T follicular helper cell (primary cell): ENCODE data around the gene STRIT1.
"Not testable (repeated sequence)": the region's sequence is repeated elsewhere in the genome, so short reads cannot be mapped to it uniquely, and the experiment has no call there.

Source experiments
- DNase-seq: peaks from one replicate; pipeline ENCODE4 v3.0.0-alpha.2; 2020; ENCODE audit warnings: low read depth

STRIT1 gene

GRCh38 chr3:155313300-155313699, 19.8 kb upstream of the STRIT1 start:
- DNase-seq: no peak

- DNase-seq: no peak
These were observed 19.3 kb upstream of the STRIT1 start for GRCh38 chr3:155312781-155313180.

GRCh38 chr3:155309581-155309980, 16.1 kb upstream of the STRIT1 start:
- no peak for DNase-seq

GRCh38 chr3:155308831-155309230, 15.3 kb upstream of the STRIT1 start:
- no peak for DNase-seq

GRCh38 chr3:155307183-155307582, 13.7 kb upstream of the STRIT1 start:
- no peak for DNase-seq

GRCh38 chr3:155304394-155304793, 10.9 kb upstream of the STRIT1 start:
- DNase-seq: no peak

- no peak for DNase-seq
These were observed 10.1 kb upstream of the STRIT1 start for GRCh38 chr3:155303540-155304097.

- no peak for DNase-seq
These were observed 9.4 kb upstream of the STRIT1 start for GRCh38 chr3:155302891-155303290.

GRCh38 chr3:155302481-155302880, 9.0 kb upstream of the STRIT1 start:
- DNase-seq: no peak

- DNase-seq: no peak
These were observed 3.6 kb upstream of the STRIT1 start for GRCh38 chr3:155297100-155297499.

GRCh38 chr3:155296413-155296812, 2.9 kb upstream of the STRIT1 start:
- no peak for DNase-seq

- DNase-seq: no peak
These were observed 790 bp downstream of the STRIT1 start for GRCh38 chr3:155292693-155293092.

- DNase-seq: no peak
These were observed 1.4 kb downstream of the STRIT1 start for GRCh38 chr3:155292133-155292532.

- no peak for DNase-seq
These were observed 6.7 kb downstream of the STRIT1 start for GRCh38 chr3:155286736-155287135.

GRCh38 chr3:155285936-155286335, 7.5 kb downstream of the STRIT1 start:
- DNase-seq: no peak

- DNase-seq: no peak
These were observed 10.1 kb downstream of the STRIT1 start for GRCh38 chr3:155283092-155284056.

- no peak for DNase-seq
These were observed 10.9 kb downstream of the STRIT1 start for GRCh38 chr3:155282385-155283091.

GRCh38 chr3:155281912-155282311, 11.6 kb downstream of the STRIT1 start:
- no peak for DNase-seq

GRCh38 chr3:155276089-155276488, 17.4 kb downstream of the STRIT1 start:
- not testable (repeated sequence) for DNase-seq

- DNase-seq: not testable (repeated sequence)
These were observed 18.2 kb downstream of the STRIT1 start for GRCh38 chr3:155275159-155275754.

- not testable (repeated sequence) for DNase-seq
These were observed 19.0 kb downstream of the STRIT1 start for GRCh38 chr3:155274435-155274834.

GRCh38 chr3:155271343-155271613, 22.2 kb downstream of the STRIT1 start:
- DNase-seq: no peak
